T-helper 2 cell treated with Interferon-gamma antibody and Interleukin-4, amounts not matched to agents 5 μg/mL and 100 μg/mL, for 36 hours (primary cell): ENCODE results near the gene NDUFAF3.

ENCODE experiments used
- DNase-seq: peaks from one replicate; pipeline ENCODE4 v3.0.0; 2021; ENCODE audit warnings: low spot score
- H3K27ac Mint-ChIP-seq: one replicate; pipeline ENCODE4 v1.8.0; 2021; ENCODE audit warnings: mild to moderate bottlenecking, mixed read lengths
- H3K27me3 Mint-ChIP-seq: one replicate; pipeline ENCODE4 v1.8.0; 2021; ENCODE audit warnings: low read depth, mixed read lengths
- H3K36me3 Mint-ChIP-seq: one replicate; pipeline ENCODE4 v1.8.0; 2021; ENCODE audit warnings: low read depth, mixed read lengths
- H3K4me1 Mint-ChIP-seq: one replicate; pipeline ENCODE4 v1.8.0; 2021; ENCODE audit warnings: low read depth, mixed read lengths
- H3K4me3 Mint-ChIP-seq: one replicate; pipeline ENCODE4 v1.8.0; 2022; ENCODE audit warnings: mild to moderate bottlenecking, moderate library complexity, mixed read lengths
- H3K9me3 Mint-ChIP-seq: one replicate; pipeline ENCODE4 v1.8.0; 2021; ENCODE audit warnings: mixed read lengths

Gene NDUFAF3

GRCh38 chr3:49019941-49020329 is 2.0 kb upstream of the NDUFAF3 start:
- Mint-ChIP-seq H3K9me3 (no peaks in the 10 kb centered on the region), H3K36me3 (peaks cover 43% of the 10 kb centered on the region), H3K4me1 (peaks cover 23% of the 10 kb centered on the region)

GRCh38 chr3:49020330-49021212 is 1.4 kb upstream of the NDUFAF3 start:
- Mint-ChIP-seq H3K36me3 (peaks cover 43% of the 10 kb centered on the region), H3K9me3 (no peaks in the 10 kb centered on the region), H3K4me1 (peaks cover 23% of the 10 kb centered on the region), H3K4me3 (peak overlapping the region; percentile 95), H3K27ac (peak overlapping the region; percentile 99), H3K27me3 (no peaks in the 10 kb centered on the region)
- DNase-seq = peak; percentile 53

More at GRCh38 chr3:49019941-49020329, 2.0 kb upstream of the NDUFAF3 start:
- H3K27me3 Mint-ChIP-seq = no peaks in the 10 kb centered on the region
- H3K4me3 Mint-ChIP-seq = peak overlapping the region; percentile 95
- DNase-seq = no peak
- peak overlapping the region; percentile 90 for H3K27ac Mint-ChIP-seq

GRCh38 chr3:49021213-49021812 is 608 bp upstream of the NDUFAF3 start:
- Mint-ChIP-seq H3K4me3 (peak overlapping the region; percentile 95), H3K27me3 (no peaks in the 10 kb centered on the region), H3K4me1 (peaks cover 28% of the 10 kb centered on the region), H3K9me3 (no peaks in the 10 kb centered on the region), H3K36me3 (peaks cover 46% of the 10 kb centered on the region), H3K27ac (peak overlapping the region; percentile 99)
- peak; percentile 99 for DNase-seq

- Mint-ChIP-seq H3K9me3 (no peaks in the 10 kb centered on the region), H3K36me3 (peaks cover 61% of the 10 kb centered on the region), H3K27ac (peak overlapping the region; percentile 99), H3K27me3 (no peaks in the 10 kb centered on the region), H3K4me1 (peaks cover 36% of the 10 kb centered on the region), H3K4me3 (peak overlapping the region; percentile 95)
- DNase-seq = no peak
These were observed 809 bp downstream of the NDUFAF3 start for GRCh38 chr3:49022688-49023171.

GRCh38 chr3:49023775-49024174 is 1.9 kb downstream of the NDUFAF3 start:
- Mint-ChIP-seq H3K9me3 (no peaks in the 10 kb centered on the region), H3K4me1 (peaks cover 42% of the 10 kb centered on the region), H3K36me3 (peaks cover 67% of the 10 kb centered on the region), H3K4me3 (peak overlapping the region; percentile 95), H3K27me3 (no peaks in the 10 kb centered on the region), H3K27ac (peak overlapping the region; percentile 55)
- DNase-seq = no peak

- peaks cover 70% of the 10 kb centered on the region for H3K36me3 Mint-ChIP-seq
- no peak for DNase-seq
- no peaks in the 10 kb centered on the region for H3K27me3 Mint-ChIP-seq
- no peaks in the 10 kb centered on the region for H3K9me3 Mint-ChIP-seq
- peaks cover 43% of the 10 kb centered on the region for H3K4me1 Mint-ChIP-seq
- H3K4me3 Mint-ChIP-seq = no peak overlapping the region
- H3K27ac Mint-ChIP-seq = peak overlapping the region; percentile 55
These were observed 2.5 kb downstream of the NDUFAF3 start for GRCh38 chr3:49024449-49024848.

- no peaks in the 10 kb centered on the region for H3K9me3 Mint-ChIP-seq
- no peak for DNase-seq
- no peaks in the 10 kb centered on the region for H3K27me3 Mint-ChIP-seq
- no peak overlapping the region for H3K4me3 Mint-ChIP-seq
- peaks cover 73% of the 10 kb centered on the region for H3K36me3 Mint-ChIP-seq
- no peak overlapping the region for H3K27ac Mint-ChIP-seq
- peaks cover 39% of the 10 kb centered on the region for H3K4me1 Mint-ChIP-seq
These were observed 3.3 kb downstream of the NDUFAF3 start for GRCh38 chr3:49025005-49025792.

GRCh38 chr3:49025793-49026520 is 4.0 kb downstream of the NDUFAF3 start:
- H3K4me3 Mint-ChIP-seq = no peak overlapping the region
- no peaks in the 10 kb centered on the region for H3K27me3 Mint-ChIP-seq

GRCh38 chr3:49026536-49026935 is 4.6 kb downstream of the NDUFAF3 start:
- Mint-ChIP-seq H3K9me3 (no peaks in the 10 kb centered on the region), H3K27me3 (no peaks in the 10 kb centered on the region), H3K27ac (no peak overlapping the region), H3K4me1 (peaks cover 39% of the 10 kb centered on the region), H3K36me3 (peaks cover 73% of the 10 kb centered on the region), H3K4me3 (no peak overlapping the region)
- DNase-seq = no peak

More at GRCh38 chr3:49025793-49026520, 4.0 kb downstream of the NDUFAF3 start:
- H3K36me3 Mint-ChIP-seq = peaks cover 71% of the 10 kb centered on the region
- DNase-seq = no peak
- peaks cover 39% of the 10 kb centered on the region for H3K4me1 Mint-ChIP-seq
- H3K27ac Mint-ChIP-seq = no peak overlapping the region
- H3K9me3 Mint-ChIP-seq = no peaks in the 10 kb centered on the region

- H3K9me3 Mint-ChIP-seq = no peaks in the 10 kb centered on the region
- peak overlapping the region; percentile 95 for H3K27ac Mint-ChIP-seq
- H3K27me3 Mint-ChIP-seq = no peaks in the 10 kb centered on the region
- H3K36me3 Mint-ChIP-seq = peaks cover 78% of the 10 kb centered on the region
- peak overlapping the region; percentile 95 for H3K4me3 Mint-ChIP-seq
- no peak for DNase-seq
- H3K4me1 Mint-ChIP-seq = peaks cover 39% of the 10 kb centered on the region
These were observed 5.7 kb downstream of the NDUFAF3 start for GRCh38 chr3:49027634-49028033.

- Mint-ChIP-seq H3K4me1 (peaks cover 34% of the 10 kb centered on the region), H3K36me3 (peaks cover 78% of the 10 kb centered on the region), H3K27me3 (no peaks in the 10 kb centered on the region), H3K4me3 (peak overlapping the region; percentile 95), H3K27ac (peak overlapping the region; percentile 95), H3K9me3 (no peaks in the 10 kb centered on the region)
- DNase-seq = no peak
These were observed 6.4 kb downstream of the NDUFAF3 start for GRCh38 chr3:49028298-49028672.

- H3K27ac Mint-ChIP-seq = peak within 1 kb of the TSS; percentile 95
- no peaks in the 10 kb centered on the region for H3K9me3 Mint-ChIP-seq
- no peaks in the 10 kb centered on the region for H3K27me3 Mint-ChIP-seq
- DNase-seq = peak; percentile 95
- peak within 1 kb of the TSS; percentile 95 for H3K4me3 Mint-ChIP-seq
- H3K4me1 Mint-ChIP-seq = peaks cover 31% of the 10 kb centered on the region
- H3K36me3 Mint-ChIP-seq = peaks cover 73% of the 10 kb centered on the region
These were observed 7.0 kb downstream of the NDUFAF3 start, which contains the start of gene IMPDH2 for GRCh38 chr3:49028673-49029562. Gene IMPDH2, minus strand, starts transcription at chr3:49029398. Its CDS starts 48 bp downstream, at chr3:49029350.
